Measurements from ENCODE around the gene FGF14.

Gene FGF14

DNA sequence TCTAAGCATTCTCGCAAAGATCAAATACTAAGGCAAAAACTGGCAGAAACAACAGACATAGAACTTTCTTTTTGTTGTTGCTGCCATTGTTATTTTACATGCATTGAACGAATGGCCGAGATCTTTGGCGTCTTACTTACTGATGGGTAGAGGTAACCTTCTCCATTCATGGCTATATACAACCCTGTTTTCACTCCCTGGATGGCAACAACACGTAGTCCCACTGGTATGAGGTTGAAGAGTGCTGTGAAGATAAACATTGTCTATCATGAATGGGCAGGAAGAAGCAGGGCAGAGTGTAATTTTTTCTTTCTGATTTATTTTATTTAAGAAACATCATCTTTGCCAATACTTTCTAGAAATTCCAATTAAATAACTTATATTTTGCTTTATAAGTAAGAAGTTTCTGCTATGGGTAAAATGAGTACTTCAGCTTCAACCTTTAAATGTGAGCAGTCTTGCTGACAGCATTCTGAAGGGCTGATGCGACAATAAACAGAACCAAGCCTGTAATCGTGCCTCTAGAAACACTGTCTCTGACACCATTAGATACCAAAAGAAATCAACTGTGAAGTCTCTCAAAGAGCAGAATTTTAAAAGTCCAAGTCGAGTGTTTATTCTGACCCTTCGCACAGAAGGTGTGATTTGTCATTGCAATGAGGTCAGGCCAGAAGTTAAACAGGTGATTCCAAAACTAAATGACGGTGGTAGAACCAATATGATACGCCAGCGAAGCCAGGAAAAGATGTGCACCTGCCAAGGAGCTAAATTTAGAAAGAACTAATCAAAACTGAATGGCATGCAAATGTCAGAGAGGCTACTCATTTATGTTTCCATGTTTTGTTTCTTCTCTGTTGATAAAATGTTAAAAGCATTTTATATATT, 533.0 kb downstream of the FGF14 start:
- no peak overlapping the region for H2AFZ ChIP-seq (ENCODE audit: low read depth, low read length, severe bottlenecking)
- H4K20me1 ChIP-seq (ENCODE audit: low read depth, low read length) = no peaks in the 10 kb centered on the region
- H3K79me2 ChIP-seq (ENCODE audit: insufficient read depth, low read length) = no peaks in the 10 kb centered on the region
- no peaks in the 10 kb centered on the region for H3K9me3 ChIP-seq (ENCODE audit: insufficient read depth, low read length)
- H3K9me2 ChIP-seq (replicated peaks; ENCODE audit: insufficient read depth, low read length) = no peaks in the 10 kb centered on the region
- H3K4me2 ChIP-seq (ENCODE audit: low read depth, low read length, poor library complexity, severe bottlenecking) = no peak overlapping the region
- H3F3A ChIP-seq (ENCODE audit: insufficient read depth) = no peaks in the 10 kb centered on the region
- no peak overlapping the region for H3K27ac ChIP-seq (ENCODE audit: low read depth, low read length)
- no peaks in the 10 kb centered on the region for H3K36me3 ChIP-seq (ENCODE audit: low read length)
- no peak overlapping the region for H3K4me3 ChIP-seq (ENCODE audit: insufficient read depth, low read length, poor library complexity, severe bottlenecking)
- H3K27me3 ChIP-seq (ENCODE audit: low read length) = no peaks in the 10 kb centered on the region
- H3K9ac ChIP-seq (ENCODE audit: low read length) = no peak overlapping the region
- TF ChIP-seq EZH2phosphoT487 (conservative IDR thresholded peaks at IDR 0.05; ENCODE audit: low read length) = no peak
- TF ChIP-seq, protein P1, sequence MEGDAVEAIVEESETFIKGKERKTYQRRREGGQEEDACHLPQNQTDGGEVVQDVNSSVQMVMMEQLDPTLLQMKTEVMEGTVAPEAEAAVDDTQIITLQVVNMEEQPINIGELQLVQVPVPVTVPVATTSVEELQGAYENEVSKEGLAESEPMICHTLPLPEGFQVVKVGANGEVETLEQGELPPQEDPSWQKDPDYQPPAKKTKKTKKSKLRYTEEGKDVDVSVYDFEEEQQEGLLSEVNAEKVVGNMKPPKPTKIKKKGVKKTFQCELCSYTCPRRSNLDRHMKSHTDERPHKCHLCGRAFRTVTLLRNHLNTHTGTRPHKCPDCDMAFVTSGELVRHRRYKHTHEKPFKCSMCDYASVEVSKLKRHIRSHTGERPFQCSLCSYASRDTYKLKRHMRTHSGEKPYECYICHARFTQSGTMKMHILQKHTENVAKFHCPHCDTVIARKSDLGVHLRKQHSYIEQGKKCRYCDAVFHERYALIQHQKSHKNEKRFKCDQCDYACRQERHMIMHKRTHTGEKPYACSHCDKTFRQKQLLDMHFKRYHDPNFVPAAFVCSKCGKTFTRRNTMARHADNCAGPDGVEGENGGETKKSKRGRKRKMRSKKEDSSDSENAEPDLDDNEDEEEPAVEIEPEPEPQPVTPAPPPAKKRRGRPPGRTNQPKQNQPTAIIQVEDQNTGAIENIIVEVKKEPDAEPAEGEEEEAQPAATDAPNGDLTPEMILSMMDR (IDR thresholded peaks at IDR 0.05; ENCODE audit: insufficient read depth, low read length, poor library complexity, severe bottlenecking) = no peak

DNA sequence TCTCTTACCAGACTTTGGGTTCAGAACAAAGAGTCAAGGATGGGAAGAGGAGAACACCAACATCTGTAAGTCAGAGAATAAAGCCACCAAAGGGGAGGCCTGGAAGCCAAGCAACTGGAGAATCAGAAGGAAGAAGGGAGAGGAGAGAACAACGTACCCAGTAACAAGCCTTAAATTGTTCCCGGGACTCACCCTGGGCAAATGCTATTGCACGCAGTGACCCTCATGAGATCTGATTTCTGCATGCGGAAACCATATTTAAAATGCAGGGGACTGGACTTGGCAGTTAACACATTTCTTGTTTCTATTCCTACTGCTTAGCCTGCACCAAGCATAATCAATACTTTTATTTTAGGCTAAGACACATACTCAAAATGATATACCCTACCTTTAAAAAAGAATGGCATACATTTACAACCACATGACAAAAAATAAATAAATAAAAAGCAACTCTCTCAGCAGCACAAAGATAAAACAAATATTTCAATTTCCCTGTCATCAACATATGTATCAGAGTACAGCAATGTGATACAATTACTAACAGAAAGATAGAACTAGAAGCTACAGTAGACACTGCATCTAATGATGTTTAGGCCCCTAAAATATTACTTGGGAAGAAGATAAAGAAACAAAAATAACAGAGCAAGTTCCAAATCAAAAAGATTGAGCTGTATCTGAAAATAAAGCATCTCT, 534.8 kb downstream of the FGF14 start:
- H3K27ac ChIP-seq (ENCODE audit: low read depth, low read length) = no peak overlapping the region
- no peaks in the 10 kb centered on the region for H3K9me3 ChIP-seq (ENCODE audit: insufficient read depth, low read length)
- H3F3A ChIP-seq (ENCODE audit: insufficient read depth) = no peaks in the 10 kb centered on the region
- no peaks in the 10 kb centered on the region for H4K20me1 ChIP-seq (ENCODE audit: low read depth, low read length)
- H3K4me3 ChIP-seq (ENCODE audit: insufficient read depth, low read length, poor library complexity, severe bottlenecking) = no peak overlapping the region
- no peaks in the 10 kb centered on the region for H3K9me2 ChIP-seq (replicated peaks; ENCODE audit: insufficient read depth, low read length)
- no peaks in the 10 kb centered on the region for H3K36me3 ChIP-seq (ENCODE audit: low read length)
- H3K9ac ChIP-seq (ENCODE audit: low read length) = no peak overlapping the region
- no peak for TF ChIP-seq EZH2phosphoT487 (conservative IDR thresholded peaks at IDR 0.05; ENCODE audit: low read length)
- TF ChIP-seq, protein P1 (IDR thresholded peaks at IDR 0.05; ENCODE audit: insufficient read depth, low read length, poor library complexity, severe bottlenecking) = no peak
- no peaks in the 10 kb centered on the region for H3K27me3 ChIP-seq (ENCODE audit: low read length)
- H3K79me2 ChIP-seq (ENCODE audit: insufficient read depth, low read length) = no peaks in the 10 kb centered on the region
- no peak overlapping the region for H2AFZ ChIP-seq (ENCODE audit: low read depth, low read length, severe bottlenecking)
- no peak overlapping the region for H3K4me2 ChIP-seq (ENCODE audit: low read depth, low read length, poor library complexity, severe bottlenecking)

DNA sequence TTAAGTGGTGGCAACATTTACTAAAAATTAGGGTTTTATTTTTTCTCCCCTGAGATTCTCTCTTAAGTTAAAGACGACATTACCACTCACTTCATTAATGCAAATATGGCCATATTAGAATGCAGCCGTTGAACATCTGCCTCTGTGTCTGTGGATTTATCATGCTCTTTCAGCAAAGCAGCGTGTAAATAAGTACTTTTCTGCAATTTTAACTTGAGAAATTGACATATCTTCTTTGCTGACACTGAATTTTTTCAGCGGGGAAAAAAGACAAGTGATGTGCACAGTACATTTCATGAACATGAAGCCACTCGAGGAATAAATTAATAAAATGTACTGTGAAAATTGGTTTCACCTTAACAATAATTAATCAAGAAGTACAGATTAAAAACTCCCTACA, 543.0 kb downstream of the FGF14 start:
- Histone ChIP-seq H3F3A (ENCODE audit: insufficient read depth) (no peaks in the 10 kb centered on the region), H3K9me3 (ENCODE audit: insufficient read depth, low read length) (no peaks in the 10 kb centered on the region), H3K79me2 (ENCODE audit: insufficient read depth, low read length) (no peaks in the 10 kb centered on the region), H4K20me1 (ENCODE audit: low read depth, low read length) (no peaks in the 10 kb centered on the region), H3K4me3 (ENCODE audit: insufficient read depth, low read length, poor library complexity, severe bottlenecking) (no peak overlapping the region), H3K27ac (ENCODE audit: low read depth, low read length) (no peak overlapping the region), H3K36me3 (ENCODE audit: low read length) (no peaks in the 10 kb centered on the region), H2AFZ (ENCODE audit: low read depth, low read length, severe bottlenecking) (no peak overlapping the region), H3K9me2 (replicated peaks; ENCODE audit: insufficient read depth, low read length) (no peaks in the 10 kb centered on the region), H3K4me2 (ENCODE audit: low read depth, low read length, poor library complexity, severe bottlenecking) (no peak overlapping the region), H3K9ac (ENCODE audit: low read length) (no peak overlapping the region), H3K27me3 (ENCODE audit: low read length) (no peaks in the 10 kb centered on the region)
- TF ChIP-seq, protein P1 (IDR thresholded peaks at IDR 0.05; ENCODE audit: insufficient read depth, low read length, poor library complexity, severe bottlenecking) = no peak
- no peak for TF ChIP-seq EZH2phosphoT487 (conservative IDR thresholded peaks at IDR 0.05; ENCODE audit: low read length)
